Body of pancreas (tissue), 4 donors: Measurements from ENCODE around the gene BAIAP2L1.

Experiments
- CTCF ChIP-seq, 7 experiments: fragments of 450-650 bp in 4 of 7; fragments of 200-600 bp in 3 of 7; sonication (generic) in 3 of 7; IDR thresholded peaks; one replicate each; pipeline ENCODE4 v1.5.1; 2016 to 2019; ENCODE audit warnings: antibody characterized with exemption in 7 of 7
- POLR2A ChIP-seq, 3 donors: fragments of 450-650 bp; IDR thresholded peaks; one replicate each; pipeline ENCODE4 v1.6.1; 2016; ENCODE audit warnings: antibody characterized with exemption in 3 of 3, mild to moderate bottlenecking in 2 of 3

GRCh38 chr7:98429799-98430198 lies 28.9 kb upstream of the BAIAP2L1 start:
- TF ChIP-seq POLR2A (IDR thresholded peaks at IDR 0.05) (no peak), CTCF (IDR thresholded peaks at IDR 0.05) (no peak)
